NCI-H2196 (cell line): ENCODE data around the gene WWP2.
A peak's percentile ranks its signal among the peaks of the same experiment; 100 is the strongest.
"Not testable (repeated sequence)": the region's sequence is repeated elsewhere in the genome, so short reads cannot be mapped to it uniquely, and the experiment has no call there.

Source experiments
- DNase-seq: peaks from one replicate; lab custom pipeline; 2025; ENCODE audit not compliant: unreplicated experiment; lab: John Stamatoyannopoulos, UW

WWP2 gene

DNA sequence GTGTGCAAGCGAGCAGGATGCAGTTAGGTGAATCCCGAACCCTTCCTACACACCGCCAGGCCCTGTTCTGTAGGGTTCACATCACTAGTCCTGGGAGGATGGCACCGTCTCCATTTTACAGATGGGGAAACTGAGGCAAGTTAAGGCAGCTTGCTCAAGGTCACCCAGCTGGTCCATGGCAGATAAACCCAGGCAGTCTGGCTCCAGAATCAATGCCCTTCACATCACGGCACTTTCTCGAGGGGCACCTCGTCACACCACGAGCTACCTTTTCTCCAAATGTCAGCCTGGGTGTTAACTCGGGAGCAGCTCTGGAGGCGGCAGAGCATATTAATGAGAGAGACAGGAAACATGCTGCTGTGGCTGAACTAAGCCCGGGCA lies 16.9 kb upstream of the WWP2 start:
- DNase-seq = no peak

DNA sequence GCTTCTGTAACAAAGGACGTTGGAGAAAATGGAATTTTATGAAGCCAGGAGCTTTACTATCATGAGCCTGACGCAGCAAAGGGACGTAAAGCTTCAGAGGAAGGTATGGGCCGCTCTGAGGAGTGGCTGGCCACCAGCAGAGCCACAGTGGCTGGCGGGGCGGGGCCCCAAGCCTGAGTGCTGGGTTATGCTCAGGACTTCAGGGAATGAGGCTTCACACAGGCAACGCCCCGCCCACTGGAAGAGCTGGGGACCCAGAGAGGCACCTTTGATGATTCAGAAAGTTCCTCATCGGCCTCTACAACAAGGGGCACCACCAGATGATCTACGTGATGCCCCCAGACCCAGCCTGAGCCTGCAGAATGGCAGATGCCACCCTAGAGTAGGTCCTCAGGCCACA lies 16.2 kb upstream of the WWP2 start:
- no peak for DNase-seq

DNA sequence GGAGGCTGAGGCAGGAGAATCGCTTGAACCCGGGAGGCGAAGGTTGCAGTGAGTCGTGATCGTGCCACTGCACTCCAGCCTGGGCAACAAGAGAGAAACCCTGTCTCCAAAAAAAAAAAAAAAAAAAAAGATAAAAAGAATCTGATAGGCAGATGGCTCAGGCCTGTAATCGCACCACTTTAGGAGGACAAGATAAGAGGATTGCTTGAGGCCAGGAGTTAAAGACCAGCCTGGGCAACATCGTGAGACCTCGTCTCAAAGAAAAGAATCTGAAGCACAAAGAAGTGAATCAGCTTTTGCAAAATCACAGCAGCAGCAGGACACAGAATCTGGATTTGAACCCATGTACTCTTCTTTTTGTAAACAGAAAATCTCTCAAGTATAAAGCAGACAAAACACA lies 15.0 kb upstream of the WWP2 start:
- DNase-seq = no peak

DNA sequence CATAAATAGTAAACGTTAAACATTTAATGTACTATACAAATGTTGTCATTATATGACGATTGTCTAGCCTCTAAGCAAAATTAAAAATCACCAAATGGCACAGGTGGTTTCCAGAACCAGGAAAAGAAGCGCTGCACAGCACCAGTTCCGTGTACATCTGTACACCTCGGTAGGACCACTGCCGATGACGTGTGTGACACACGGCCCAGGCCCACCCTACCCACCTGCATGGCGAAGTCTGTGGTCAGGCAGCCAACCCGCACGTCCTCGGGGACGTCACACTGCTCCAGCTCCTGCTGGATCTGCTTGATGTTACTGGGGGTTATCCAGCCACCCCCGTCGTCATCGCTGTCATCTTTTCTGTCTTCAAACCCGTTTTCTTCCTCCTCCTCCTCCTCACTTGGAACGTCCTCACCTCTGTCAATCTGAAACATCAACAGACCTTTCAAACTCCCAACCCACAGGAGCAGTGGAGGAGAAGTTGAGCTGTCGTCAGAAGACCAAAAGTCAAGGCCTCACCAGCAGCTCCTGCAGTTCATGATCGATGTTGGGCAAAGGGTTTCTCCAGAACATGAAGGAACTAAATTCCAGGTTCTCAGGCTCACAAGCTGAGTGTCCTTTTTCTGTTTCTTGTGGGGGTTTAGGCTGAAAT lies 13.3 kb upstream of the WWP2 start:
- no peak for DNase-seq

DNA sequence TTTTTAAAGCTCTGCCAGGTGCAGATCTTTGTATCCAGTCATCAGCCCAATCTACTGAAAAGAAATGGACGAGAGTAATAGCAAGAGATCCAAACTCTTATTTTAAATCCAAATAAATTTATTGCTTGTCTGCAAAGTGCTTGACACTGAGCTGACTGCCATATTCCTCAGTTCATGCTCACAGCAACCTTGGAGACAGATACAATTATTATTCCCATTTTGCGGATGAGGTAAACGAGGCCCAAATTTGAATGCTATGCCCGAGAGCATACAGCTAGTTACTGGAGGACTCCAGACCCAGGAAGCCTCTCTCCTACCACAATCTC lies 8.0 kb upstream of the WWP2 start:
- DNase-seq = no peak

DNA sequence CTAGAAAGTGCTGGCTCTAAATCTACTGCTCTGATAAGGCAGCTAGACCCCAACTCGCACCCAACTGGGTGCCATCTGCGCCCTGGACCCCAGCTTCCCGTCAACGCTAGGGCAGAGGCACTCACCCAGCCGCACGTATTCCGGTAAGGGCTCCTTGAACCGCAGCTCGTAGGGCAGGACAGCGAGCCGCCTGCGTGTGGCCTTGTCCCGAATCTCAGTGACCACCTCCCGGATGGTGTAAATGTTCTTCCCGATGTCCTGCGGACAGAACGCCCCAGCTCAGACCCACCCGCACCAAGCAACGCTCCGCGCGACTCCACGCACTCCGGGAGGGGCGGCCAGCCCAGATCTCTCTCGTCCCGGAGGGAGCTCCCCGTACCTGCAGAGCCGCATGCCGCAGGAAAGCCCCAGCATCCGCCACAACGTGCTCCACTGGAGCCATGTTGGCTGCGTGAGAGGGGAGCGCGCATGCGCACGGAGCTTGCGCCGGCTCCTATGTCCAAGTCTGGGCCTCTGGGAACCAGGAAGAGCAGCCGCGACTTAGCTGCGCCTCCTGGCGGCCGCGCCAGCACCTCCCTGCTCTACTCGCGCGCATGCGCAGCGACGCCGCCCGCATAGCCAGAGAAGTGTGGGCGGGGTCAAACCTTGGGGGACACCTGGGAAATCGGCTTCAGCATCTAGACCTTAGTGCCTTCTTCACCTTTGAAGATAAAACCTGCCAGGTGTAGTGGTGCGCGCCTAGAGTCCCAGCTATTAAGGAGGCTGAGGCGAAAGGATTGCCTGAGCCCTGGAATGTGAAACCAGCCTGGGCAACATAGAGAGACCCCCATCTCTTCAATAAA lies 7.4 kb upstream of the WWP2 start, which contains the start of gene NOB1:
Gene NOB1 (minus strand): TSS at position 458 of the 842 bp plus-strand sequence. CDS start 16 bp downstream, at position 442.
- peak; percentile 92 for DNase-seq

DNA sequence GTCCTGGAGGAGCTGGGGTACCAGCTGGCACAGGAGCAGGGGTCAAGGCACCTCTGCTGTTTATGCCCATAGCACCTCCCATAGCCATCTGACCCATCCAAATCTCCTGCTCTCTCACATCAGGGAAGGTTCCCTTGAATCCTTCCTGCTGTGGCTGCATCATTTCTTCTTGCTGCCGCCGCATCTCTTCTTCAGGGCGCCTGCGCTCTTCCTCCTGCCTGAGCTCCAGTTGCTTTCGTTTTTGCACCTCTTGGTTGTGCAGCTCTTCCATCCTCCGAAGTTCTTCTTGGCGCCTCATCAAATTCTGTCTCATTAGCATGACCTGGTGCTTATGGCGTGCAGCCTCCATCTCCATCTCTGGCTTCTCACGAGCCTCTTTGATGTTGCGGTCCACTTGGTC lies 5.4 kb upstream of the WWP2 start:
- no peak for DNase-seq

DNA sequence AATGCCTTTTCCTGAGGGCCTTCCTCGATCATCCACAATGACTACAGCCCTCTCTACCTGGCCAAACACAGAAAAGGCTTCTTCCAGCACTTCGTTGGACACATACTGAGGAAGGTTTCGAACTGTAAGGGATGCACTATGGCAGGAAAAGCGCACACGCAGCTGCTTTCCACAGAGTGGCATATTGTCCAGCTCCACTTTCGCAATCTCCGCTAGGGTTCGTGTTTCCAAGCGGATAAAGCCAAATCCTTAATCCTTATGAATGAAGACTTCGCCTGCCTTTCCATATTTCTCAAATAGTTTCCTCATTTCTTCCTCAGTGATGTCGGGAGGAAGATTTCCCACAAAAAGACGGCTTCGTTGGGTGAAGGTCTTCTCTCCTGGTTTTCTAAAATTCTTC lies 4.8 kb upstream of the WWP2 start:
- not testable (repeated sequence) for DNase-seq

DNA sequence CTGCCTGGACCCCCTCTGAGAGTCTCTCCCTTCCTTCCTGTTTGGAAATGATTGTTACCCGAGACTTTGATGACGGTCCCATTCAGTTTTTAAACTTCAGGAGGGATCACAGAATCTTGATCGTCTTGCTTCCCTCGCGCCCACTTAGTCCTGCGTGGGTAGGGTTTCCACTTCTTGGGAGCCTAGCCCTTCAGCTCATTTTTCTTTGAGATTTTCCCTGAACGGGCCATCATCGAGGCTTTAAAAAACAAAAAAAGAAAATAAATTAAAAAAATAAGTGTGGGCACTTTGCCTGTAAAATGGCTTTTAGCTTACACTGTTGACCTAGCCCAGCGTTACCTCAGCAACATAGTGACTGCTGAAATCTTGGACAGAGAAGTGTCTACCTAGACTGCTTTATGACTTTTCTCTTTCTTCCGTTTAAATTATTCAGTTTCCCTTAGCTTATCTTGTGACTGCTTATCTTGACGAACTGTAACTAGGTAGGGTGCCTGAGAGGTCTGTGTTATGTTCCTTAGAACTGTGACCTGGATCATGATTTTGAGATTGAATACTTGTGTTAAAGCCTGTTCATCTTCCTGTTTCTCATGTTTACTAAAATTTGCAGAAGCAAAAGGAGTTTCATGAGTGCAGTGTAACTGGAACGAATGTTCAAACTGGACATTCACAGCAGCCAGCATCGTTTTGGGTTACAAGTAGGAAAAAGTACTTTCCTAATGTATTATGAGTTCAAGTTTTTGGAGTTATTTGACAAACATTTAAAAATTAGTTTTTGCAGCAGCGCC lies 874 bp downstream of the WWP2 start:
- no peak for DNase-seq

DNA sequence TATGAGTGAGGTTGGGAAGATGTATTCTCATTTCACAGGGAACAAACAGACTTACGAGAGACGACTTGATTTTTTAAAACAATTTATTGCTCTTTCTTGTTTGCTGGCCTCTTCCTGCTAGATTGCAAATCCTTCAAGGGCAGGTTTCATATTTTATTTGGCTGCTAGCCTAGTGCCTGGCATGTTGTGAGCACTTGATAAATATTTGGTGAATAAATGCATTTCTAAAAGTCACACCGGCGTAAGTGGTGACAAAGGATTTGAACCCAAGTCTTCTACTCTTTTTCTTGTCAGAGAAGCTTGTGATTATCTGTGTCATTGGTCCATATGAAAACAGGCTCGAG lies 1.4 kb downstream of the WWP2 start:
- DNase-seq = peak; percentile 7

DNA sequence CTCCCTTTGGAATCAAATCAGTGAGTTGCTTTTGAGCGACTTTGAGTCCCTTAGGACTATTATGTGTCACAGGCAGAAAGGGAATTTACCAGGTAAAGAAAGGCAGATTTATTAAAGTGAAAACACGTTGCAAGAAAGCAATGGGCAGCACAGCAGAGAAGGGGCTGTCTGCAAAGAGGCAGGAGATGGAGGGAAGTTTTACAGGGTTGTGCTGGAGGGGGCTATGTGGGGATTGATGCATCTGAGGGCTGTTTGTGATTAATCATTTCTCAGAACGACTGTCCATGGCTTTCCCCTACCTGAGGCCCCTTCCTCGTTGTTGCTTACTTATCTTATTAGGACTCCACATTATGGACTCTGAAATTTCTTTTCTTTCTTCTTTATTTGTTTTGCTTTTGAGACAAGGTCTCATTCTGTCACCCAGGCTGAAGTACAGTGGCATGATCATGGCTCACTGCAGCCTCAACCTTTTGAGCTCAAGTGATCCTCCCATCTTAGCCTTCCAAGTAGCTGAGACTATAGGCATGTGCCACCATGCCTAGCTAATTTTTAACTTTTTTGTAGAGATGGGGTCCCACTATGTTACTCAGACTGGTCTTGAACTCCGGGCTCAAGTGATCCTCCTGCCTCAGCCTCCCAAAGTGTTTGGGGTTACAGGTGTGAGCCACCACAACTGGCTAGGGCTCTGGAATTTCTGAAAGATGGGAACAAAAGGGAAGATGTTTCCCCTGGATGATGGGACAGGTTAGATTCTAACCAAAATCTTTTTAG lies 5.5 kb downstream of the WWP2 start:
- no peak for DNase-seq

DNA sequence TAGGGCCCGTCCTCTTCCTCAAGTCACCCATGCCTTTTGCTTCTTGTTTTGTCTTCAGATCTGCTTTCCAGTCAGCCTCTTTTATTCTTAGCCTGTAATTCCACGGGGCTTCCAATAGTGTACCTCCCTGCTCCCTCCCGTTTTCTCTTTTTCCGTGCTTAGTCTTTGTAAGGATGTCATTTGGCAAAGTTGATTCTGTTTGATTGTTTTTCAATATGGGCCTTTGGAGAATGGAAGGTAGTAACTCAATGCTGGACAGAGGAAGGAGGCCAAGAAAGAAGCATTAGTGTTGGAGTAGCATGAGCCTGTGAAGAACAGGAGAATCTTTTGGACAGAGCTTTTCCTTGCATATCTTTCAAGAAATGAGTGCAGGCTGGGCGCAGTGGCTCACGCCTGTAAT lies 6.5 kb downstream of the WWP2 start:
- DNase-seq = no peak

DNA sequence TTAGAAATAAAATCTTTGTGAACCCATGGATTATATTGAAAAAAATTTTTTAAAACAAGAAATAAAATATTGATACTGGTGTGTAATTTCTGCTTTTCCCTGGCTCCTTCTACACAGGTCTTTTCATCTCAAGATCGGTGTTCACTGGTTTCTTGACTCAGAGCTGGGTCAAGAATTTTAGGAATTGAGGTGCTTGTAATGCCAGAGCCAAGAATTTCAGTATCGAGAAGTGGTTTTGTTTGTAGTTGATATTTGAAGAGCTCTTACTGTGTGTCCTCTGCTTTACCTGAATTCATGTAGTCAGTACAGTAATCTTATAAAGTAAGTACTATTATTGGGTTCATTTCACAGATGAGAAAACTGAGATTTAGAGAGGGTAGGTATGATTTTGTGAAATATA lies 7.3 kb downstream of the WWP2 start:
- no peak for DNase-seq

DNA sequence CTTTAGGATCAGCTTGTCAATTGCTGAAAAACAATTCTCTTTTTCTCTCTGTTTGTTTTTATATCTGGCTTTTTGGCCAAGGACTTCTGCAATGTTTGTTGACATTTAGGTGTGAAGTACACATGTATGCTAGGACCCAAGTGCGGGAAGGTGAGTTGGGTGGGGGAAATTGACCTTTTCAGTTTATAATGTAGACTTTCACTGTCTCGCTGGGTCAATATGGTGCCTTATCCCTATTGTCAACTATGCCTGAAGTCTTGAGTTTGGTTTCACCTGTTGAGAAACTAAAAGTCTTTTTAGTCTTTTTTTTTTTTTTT lies 9.5 kb downstream of the WWP2 start:
- no peak for DNase-seq

DNA sequence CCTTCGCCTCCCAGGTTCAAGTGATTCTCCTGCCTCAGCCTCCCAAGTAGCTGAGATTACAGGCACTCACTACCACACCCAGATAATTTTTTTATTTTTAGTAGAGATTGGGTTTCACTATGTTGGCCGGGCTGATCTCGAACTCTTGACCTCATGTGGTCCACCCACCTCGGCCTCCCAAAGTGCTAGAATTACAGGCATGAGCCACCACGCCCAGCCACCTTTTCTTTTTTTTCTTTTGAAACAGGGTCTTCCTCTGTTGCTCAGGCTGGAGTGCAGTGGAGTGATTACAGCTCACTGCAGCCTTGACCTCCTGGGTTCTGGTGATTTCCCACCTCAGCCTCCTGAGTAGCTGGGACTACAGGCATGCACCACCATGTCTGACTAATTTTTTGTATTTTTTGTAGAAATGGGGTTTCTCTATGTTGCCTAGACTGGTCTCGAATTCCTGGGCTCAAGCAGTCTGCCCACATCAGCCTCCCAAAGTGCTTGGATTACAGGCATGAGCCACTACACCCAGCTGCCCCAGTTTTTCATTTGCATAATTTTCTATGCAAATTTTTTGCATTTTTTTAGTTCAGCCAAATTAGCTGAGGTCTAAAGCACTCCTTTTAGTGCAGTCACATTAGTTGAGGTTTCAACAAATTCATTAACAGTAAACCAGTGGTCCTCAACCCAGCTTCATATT lies 11.3 kb downstream of the WWP2 start:
- DNase-seq = no peak

DNA sequence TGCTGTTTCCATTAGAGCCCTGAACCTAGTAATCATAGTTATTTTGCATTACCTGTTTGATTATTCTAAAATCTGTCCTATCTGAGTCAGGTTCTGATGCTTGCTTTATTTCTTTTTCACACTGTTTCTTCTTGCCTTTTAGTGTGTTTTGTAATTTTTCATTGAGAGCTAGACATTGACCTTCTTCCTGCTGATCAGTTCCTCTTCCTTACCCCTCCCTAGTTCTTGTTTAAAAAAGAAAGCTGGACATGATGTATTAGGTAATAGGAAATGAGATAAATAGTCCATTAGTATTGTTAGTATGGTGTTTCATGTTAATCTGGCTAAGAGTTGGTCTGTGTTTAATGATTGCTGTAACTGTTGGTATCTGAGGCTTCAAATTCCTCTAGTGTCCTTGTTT lies 13.4 kb downstream of the WWP2 start:
- DNase-seq = no peak

DNA sequence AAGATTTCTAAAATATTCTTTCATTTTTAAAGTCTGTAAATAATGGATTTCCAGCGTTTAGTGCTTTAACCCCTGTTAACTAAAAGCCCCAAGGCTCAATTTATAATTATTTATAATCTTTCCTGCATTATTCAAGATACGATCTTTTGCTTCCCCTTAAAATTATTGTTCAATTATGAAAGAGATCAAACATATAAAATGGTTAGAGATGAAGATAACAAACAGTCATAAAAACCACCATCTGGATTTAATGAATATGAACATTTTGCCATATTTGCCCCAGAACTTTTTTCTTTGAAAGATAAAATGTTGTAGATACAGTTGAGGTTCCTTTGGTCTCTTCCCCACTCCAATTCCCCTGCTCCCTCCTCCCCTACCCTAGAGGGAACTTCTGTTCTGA lies 17.6 kb downstream of the WWP2 start:
- DNase-seq = no peak

DNA sequence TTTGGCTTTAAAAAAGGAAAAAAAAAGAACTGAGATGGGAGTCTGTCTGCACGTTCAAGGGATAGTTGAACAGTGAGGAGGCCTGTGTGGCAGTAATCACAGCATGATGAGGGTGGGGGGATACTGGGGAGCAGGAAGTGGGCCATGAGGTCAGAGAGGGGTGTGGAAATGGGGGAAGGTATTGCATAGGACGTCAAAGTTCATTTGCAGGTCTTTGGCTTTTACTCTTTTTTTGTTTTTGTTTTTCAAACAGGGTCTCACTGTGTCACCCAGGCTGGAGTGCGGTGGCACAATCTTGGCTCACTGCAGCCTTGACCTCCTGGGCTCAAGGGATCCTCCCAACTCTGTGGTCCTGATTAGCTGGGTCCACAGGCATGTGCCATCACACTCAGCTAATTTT lies 19.0 kb downstream of the WWP2 start:
- DNase-seq = no peak

DNA sequence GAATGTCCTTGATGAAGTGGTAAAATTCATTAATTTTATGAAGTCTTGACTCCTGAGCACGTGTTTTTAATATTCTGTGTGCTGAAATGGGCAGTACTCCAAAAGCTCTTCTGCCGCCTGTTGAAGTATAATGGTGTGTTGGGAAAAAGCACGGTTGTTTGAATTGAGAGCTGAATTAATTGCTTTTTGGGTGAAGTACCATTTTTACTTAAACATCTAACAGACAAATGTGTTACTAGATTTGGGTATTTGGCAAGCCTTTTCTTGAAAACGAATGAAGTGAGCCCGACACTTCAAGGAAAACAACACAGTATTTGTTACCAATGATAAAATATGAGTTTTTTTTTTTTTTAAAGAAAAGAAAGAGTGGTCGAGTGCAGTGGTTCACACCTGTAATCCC lies 22.5 kb downstream of the WWP2 start:
- no peak for DNase-seq

DNA sequence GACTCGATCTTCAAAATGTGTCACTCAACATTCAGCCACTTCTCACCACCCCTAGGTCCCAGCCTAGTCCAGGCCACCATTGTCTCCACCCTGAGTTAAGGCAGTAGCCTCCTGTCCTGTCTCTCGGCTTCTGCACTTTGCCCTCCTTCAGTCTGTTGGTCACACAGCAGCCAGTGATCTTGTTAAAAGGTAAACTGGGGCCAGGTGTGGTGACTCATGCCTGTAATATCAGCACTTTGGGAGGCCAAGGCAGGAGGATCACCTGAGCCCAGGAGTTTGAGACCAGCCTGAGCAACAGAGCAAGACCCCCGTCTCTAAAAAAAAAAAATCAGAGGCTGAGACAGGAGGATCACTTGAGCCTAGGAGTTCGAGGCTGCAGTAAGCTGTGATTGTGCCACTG lies 25.8 kb downstream of the WWP2 start:
- no peak for DNase-seq

DNA sequence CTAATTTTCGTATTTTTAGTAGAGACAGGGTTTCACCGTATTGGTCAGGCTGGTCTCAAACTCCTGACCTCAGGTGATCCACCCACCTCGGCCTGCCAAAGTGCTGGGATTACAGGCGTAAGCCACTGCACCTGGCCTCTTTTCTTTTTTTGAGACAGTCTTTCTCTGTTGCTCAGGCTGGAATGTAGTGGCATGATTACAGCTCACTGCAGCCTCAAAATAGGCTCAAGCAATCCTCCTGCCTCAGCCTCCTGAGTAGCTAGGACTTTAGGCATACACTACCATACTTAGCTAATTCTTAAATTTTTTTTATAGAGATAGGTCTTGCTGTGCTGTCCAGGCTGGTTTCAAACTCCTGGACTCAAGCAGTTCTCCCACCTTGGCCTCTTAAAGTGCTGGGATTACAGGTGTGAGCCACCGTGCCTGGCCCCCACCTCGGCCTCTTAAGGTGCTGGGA lies 29.3 kb downstream of the WWP2 start:
- DNase-seq = not testable (repeated sequence)
